Suprapubic skin (tissue), 3 donors: ENCODE data around the gene AZGP1.

Experiments used
- EP300 ChIP-seq: sonication (generic); formaldehyde crosslinking; IDR thresholded peaks from one replicate; pipeline ENCODE4 v1.6.1; 2017; ENCODE audit warnings: antibody characterized with exemption
- POLR2A ChIP-seq, 2 donors: fragments of 450-650 bp; IDR thresholded peaks; one replicate each; pipeline ENCODE4 v1.6.1; 2017; ENCODE audit warnings: antibody characterized with exemption in 2 of 2, mild to moderate bottlenecking in 2 of 2, moderate library complexity in 2 of 2
- TF ChIP-seq, protein P1 (sequence below), 2 donors: fragments of 200-600 bp in 1 of 2; fragments of 450-650 bp in 1 of 2; sonication (generic) in 1 of 2; IDR thresholded peaks; one replicate each; pipeline ENCODE4 v1.5.1; 2016 to 2019; ENCODE audit warnings: antibody characterized with exemption in 2 of 2, mild to moderate bottlenecking in 1 of 2, moderate library complexity in 1 of 2

GRCh38 chr7:99958564-99959227 lies 17.1 kb downstream of the AZGP1 start:
- TF ChIP-seq, protein P1, sequence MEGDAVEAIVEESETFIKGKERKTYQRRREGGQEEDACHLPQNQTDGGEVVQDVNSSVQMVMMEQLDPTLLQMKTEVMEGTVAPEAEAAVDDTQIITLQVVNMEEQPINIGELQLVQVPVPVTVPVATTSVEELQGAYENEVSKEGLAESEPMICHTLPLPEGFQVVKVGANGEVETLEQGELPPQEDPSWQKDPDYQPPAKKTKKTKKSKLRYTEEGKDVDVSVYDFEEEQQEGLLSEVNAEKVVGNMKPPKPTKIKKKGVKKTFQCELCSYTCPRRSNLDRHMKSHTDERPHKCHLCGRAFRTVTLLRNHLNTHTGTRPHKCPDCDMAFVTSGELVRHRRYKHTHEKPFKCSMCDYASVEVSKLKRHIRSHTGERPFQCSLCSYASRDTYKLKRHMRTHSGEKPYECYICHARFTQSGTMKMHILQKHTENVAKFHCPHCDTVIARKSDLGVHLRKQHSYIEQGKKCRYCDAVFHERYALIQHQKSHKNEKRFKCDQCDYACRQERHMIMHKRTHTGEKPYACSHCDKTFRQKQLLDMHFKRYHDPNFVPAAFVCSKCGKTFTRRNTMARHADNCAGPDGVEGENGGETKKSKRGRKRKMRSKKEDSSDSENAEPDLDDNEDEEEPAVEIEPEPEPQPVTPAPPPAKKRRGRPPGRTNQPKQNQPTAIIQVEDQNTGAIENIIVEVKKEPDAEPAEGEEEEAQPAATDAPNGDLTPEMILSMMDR (IDR thresholded peaks at IDR 0.05) = no peak
- no peak for TF ChIP-seq POLR2A (IDR thresholded peaks at IDR 0.05)
- no peak for TF ChIP-seq EP300
